GM18867 (cell line): ENCODE data around the gene GSAP.

Source experiments
- ATAC-seq: cut with Tn5 transposase; IDR thresholded peaks from one replicate; pipeline ENCODE4 v1.9.1; 2021; ENCODE audit warnings: mild to moderate bottlenecking, moderate library complexity; ENCODE audit not compliant: unreplicated experiment

GSAP gene

DNA sequence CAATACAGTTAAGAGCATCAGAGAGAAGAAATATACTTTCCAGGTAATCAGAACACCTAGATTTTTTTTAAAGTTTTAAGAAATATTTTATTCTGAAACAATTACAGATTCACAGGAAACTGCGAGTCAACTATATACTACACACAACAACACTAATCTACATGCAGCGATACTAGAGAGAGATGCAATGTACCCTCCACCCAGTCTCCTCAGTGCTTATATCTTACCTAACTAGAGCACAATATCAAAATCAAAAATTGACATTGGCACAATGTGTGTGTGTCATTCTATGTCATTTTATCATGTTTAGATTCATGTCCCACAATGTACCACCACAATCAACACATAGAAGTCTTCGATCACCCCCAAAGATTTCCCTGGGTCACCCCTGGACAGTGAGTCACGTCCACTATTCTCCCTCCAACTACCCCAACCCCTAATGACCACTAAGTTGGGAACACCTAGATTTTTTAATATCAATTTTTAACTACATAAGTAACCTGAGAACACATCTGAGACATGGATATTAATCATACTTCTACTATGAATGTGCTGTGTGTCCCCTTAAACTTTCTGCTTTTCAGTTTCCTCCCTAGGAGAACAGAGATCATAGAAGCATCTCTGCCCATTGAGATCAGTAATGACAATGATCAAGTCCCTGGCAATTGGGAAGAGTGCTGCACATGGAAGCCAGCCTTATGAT lies 86.5 kb downstream of the GSAP start:
- ATAC-seq = peak; percentile 7

DNA sequence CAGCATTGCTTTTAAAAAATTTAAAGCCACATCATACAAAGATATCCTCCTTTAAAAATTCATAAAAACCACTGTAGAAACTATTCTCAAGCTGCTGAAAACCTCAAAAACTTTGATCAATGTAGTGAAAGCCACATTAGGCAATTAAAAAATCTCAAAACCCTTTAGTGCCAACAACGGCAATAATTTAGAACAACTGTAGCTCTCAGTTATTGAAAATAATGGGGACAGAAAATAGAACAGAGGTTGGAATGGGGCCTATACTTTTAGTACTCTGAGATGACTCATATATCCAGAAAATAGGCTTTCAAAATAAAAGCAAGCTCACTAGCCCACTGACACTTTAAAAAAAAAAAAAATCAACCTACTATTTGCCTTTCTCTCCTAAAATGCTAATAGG lies 87.5 kb downstream of the GSAP start:
- ATAC-seq = no peak

DNA sequence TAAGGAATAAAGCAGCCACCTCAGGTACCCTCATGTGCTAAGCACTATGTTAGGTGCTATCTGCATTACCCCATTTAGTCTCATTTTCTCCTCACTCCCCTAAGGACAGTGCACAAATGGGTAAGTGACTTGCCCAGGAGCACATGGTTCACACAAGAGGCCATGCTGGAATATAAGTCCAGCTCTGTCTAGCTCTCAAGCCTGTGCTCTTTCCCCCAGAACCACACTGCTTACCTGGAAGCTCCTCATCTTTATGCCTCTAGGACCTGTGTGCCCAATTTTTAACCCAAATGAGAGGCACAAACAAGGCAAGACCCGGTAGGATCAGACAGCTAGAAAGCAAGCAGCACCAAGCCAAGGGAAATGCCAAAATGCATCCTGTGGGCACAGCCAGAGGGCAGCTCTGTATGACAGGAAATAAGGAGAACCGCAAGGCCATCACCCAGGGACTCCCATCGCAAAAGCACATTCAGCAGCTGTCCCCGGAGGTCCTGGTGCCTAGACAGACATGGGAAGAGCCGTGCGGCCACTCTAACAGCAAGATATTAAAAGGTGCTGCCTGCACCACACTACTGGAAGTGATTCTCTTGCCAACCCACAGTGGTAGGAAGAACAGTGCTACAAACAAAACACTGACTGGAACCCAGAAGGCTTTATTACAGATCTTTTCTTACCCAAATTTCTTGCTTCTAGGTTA lies 88.1 kb downstream of the GSAP start:
- no peak for ATAC-seq

DNA sequence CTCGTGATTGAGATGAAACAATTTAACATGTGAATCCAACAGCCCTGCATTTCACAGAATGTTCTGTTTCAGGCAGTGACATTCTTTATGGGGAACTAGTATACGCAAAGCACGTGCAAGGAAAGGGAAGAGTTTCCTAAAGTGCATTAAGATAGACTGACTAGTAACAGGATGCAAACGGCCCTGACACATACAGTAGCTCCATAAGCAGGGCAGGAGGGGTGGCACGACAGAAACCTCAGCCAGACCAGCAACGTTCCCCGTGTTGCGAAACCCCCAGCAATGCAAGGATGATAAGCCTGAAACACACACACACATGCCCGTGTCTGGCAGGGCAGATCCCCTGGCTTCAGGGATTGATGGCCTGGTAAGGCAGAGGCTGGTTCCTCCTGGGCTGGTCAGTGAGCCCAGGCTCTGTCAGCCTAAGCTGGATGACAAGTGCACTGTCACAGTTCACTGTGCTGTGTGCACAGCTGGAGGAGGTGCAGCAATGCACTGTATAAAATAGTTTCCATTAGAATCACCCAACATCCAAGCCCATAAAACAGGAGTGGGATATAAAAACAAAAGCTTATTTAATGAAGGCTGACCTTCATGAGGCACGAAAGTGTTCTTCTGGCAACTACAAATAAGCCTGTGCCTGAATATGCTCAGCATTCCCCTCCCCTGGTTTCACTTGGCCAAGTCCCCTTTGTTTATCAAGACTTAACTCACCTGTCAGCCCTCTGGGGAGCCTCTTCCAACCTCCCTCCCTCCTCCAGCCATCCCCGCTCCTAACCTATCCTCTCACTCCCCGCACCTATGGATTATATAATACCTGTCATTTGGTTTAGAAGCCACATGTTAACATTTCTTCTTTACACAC lies 88.8 kb downstream of the GSAP start:
- ATAC-seq = no peak

DNA sequence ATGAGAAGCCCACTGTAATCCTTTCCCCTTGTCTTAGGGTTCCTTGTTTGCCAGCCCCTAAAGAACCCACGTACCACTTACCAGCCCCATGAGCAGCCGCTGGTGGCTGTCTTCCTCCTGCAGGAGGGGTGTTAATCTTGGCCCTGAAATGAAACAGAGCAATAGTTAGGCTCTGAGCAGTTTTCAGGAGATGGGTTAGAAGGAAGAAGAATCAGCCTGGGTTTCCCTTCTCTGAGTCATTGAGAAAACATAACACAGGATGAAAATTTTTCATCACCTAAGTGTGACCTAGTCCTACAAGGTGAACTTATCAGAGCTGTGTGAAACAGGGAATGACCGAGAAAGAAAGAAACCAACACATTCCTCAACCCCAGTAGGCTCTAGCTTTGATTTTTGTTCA lies 90.0 kb downstream of the GSAP start:
- ATAC-seq = no peak

DNA sequence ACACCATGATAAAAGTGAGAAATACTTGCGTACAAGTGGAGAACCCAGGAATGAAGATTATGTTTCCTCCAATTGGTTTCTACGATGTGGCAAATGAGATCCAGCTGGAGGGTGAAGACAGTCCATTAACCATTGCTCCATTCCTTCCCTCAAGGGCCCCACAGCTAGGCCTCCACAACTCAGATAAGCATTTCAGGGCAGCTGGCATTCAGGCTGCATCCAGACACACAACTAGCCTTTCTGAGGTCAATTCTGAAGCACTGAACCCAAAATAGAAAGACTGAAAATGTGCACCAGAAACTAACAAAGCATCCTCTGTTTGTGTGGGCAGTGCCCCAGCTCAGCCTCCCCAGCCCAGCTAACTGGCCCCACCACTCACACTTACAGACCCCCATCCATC lies 94.8 kb downstream of the GSAP start:
- ATAC-seq = no peak

DNA sequence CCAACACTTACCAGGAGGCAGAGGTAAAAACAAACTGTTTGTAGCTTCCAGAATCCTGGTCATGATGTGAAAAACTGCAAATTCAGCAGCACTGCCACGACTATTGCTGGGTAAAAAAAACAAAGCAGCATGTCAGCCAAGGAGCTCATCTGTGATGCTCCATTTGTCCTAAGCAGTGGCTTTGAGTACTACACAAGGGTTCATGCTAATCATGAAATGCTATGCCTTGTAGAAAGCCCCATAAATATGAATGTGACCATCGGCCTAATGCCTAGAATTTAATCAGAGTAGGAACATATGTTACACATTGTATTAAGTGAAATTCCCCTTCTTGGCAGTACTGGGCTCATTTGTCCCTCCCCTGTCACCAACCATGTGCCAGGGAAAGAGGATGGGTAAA lies 95.4 kb downstream of the GSAP start:
- ATAC-seq = no peak

DNA sequence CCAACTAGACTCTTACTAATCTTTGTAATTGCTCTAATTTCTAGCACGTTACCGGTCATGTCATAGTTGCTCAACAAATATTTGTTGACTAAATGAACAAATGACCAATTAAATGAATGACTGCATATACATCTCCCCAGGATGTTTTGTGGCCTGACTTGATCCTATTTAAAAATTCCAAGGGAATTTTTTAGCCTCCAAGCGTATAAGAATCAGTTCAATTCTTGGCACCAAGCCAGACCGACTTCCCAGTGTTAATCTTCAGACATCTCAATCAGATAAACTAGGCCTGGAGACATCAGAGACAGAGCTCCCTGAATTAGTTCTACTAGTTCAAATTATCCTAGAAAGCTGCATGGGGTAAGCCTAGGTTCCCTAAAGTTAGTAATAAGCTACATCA lies 96.0 kb downstream of the GSAP start:
- ATAC-seq = no peak

DNA sequence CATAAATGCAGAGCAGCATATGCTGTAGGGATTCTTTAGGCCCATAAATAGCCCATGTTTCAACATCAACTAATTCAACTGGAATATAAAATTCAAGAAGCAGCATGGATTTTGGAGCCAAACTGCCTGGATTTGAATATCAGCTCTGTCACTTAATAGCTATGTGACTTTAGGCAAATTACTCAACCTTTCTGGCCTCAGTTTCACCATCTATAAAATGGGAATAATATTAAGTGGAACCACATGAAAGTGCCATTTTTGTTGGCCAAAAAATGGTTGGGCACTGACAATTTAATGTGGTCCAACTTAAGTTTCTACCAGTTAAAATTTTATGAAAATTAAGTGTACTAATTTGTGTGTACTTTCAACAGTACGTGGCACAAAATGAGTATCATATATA lies 98.1 kb downstream of the GSAP start:
- ATAC-seq = no peak

DNA sequence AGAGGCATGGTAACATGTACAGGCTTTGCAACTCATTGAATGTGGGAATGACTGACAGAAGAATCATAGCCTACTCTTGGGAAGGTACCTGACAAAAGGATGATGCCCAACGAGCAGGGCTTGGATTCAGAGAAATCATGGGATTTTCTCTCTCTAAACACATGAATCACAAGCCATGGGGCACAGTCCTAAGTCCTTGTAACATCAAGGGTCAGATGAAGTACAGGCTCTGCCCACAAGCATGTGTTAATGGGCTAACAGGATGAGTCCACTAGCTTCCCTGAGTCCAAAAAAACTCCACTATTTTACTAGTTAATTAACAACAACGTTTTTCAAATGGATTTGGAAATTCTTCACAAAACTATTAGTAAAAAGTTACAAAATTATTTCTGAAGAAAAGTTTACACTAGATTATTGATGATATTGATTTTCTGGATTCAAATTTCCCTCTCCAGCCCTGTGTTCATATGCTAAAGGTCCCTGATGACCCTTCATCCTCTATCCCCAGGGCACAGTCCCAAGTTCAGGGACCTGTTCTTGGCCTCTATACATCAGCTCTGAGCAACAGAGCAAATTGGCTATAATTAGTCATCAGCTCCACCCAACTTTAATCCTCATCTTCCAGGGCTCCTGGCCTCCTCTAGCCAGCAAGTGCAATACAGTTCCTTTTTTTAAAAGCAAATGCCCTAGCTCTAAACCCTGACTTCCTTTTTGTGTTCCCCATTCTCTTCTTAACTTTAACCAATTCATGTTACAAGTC lies 99.8 kb downstream of the GSAP start:
- no peak for ATAC-seq

DNA sequence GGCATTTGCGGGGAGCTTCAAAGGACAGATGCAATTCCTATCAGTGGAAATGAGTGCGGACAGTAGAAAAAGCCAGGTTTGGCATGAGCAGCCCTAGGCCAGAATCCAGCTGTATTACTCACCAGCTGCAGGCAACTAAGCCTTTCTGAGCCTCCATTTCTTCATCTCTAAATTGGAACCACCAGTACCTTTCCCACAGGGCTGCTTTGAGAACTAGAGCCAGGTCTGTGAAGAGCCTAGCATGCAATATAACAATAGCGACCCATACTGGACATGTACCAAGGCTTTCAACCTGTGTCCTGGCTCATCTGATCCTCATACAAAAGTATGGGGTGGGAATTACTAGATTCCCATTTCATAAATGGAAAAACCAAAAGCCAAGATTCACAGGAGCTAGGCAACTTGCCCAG lies 101.0 kb downstream of the GSAP start:
- ATAC-seq = no peak

DNA sequence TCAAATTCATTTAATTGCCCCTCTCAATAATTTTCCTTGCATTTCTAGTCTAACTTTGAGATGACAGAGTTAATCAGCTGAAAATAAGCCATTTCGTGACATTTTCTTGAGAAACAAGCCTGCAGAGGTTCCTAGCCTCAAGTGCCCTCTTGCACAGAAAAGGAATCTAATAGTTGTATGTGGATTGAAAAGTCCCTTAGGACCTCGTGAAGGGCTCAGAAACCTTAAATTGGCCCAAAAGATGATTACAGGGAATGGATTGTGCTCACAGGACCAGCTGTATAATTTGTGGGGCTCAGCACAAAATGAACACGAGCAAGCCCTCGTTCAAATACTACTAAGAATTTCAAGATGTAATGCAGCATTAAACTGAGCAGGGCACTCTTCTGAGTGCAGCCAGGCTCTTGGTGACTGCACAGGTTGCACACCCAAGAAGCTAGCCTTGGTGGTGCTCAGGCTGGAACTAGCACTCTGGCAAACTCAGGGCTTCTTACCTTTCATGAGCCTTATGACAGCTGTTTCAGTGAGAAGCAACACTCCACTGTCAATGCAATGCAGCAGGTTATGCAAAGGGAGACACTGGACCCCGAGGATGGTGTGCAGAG lies 102.2 kb downstream of the GSAP start:
- ATAC-seq = no peak

DNA sequence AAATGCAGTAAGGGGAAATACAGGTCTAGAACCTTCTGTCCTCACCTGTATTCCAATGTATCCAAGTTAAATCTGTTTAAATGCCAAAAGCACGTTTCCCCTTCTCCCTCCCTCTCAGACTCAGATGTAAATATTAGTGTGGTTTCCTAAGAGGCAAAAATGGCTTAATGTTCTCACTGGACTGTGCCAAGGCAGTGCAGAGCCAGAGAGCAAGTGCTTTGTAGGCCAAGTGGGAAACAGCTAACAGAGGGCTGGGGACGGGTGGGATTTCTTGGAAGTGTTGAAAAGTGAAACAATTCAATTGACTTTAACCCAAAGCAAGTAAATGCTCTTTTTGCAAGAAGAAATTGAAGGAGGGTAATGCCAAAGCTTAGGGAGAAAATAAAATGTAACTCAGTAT lies 103.1 kb downstream of the GSAP start:
- no peak for ATAC-seq

DNA sequence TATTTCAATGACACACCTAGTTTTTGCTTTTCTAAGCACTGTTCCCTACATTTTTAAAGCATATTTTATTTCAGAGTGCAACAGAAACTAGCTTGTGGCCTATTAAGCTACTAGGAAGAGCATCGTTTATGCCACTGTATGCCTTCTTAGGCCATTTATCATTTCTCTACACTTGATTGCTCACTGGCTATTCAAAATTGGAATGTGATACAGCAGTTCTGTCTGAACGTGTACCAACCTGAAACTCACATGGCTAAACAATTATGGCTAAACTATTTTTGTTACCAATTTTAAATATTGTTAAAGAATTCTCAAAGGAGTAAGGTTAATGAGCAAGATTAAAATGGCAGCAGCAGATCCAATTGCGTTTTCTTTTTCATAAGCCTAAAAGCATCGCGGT lies 105.2 kb downstream of the GSAP start:
- ATAC-seq = no peak

DNA sequence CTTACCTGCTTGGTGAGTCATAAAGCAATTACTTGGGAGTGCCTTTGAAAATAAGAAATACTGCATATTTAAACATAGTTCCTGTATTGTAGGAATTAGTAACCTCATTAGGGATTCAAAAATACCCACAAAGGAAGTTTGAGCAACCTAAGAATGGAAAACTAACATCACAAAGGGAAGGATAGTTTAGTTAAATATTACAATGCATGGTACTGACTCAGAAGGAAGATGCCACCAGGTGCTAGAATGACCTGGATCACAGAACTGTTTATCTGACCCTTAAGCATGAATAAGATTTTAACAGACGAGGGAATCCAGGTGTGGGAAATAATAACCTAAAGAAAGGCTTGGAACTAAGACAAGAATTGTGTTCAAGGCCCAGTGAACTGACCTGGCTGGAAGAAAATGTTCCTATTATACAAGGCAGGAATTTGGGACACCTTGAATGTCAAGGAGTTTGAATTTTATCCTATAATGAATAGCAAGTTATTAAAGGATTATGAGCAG lies 106.4 kb downstream of the GSAP start:
- no peak for ATAC-seq

DNA sequence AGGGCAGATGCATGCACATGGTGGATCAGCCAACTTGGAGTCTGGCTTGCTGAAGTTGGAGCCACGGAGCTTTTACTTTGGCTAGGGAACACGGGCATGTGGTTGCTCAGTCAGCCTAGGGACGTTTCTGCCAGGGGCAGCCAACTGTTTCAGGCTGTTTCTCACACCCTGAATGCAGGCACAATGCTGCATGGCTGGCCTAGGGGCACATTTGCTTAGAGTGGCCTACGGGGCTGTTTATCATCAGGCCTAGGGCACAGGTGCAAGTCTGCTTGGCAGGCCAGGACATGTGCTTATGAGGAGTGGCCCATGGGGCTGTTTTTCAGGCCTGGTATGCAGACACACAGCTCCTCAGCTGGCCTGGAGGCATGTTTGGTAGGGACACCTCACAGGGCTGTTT lies 107.4 kb downstream of the GSAP start:
- ATAC-seq = no peak

DNA sequence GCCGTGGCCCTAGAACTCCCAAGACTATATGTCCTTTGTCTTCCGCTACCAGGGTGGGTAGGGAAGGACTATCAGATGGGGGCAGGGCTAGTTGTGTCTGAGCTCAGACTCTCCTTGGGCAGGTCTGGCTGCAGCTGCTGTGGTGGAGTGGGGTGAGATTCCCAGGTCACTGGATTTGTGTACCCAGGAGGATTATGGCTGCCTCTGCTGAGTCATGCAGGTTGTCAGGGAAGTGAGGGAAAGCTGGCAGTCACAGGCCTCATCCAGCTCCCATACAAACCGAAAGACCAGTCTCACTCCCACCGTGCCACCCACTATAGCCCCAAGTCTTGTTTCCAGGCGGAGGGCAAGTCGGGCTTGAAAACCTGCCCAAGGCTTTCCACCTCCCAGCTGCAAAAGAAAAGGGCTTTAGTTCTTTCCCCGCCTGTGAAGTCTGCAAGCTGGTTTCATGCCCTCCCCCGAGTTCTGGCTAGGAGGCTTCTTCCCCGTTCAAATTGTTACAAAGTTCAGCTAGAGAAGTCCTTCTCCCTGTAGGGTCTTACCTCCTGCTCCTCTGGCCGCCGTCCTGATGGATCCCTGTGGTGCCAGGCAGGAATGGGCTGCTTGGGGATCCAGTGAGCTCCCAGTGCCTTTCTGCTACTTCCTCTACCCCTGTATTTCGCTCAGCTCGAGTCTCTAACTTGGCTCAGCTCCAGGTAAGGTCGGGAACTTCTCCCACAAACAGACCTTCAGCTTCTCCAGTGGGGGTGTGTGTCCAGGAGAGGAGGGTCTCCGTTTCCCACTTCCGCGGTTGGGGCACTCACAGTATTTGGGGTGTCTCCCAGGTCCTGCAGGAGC lies 109.7 kb downstream of the GSAP start:
- ATAC-seq = no peak

DNA sequence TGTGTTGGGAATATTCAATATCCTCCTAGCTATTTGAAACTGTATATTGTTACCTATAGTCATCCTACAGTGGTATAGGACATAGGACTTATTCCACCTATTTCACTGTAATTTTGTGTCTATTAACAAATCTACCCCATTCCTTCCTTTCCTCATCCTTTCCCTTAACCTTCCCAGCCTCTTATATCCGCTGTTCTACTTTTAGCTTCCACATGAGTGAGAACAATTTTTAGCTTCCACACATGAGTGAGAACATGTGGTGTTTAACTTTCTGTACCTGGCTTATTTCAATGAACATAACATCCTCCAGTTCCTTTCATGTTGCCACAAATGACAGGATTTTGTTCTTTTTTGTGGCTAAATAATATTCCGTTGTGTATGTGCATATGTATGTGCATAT lies 120.6 kb downstream of the GSAP start:
- no peak for ATAC-seq

DNA sequence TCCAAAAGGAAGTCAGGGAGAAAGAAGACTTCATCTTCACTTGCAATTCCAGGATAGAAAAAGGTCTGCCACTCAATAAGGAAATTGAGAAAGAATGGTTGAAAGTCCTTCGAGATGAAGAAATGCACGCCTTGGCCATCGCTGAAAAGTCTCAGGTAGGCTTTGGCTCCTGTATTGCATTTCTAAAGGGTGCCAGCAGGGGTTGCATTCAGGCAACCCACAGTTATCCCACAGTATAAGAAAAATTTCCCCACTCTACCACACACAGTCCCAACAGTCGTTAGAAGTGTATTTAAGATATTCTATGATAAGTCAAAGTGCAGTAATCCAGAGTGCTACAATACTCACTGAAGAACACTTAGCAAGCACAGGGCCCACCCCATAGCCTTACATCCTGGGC lies 123.1 kb downstream of the GSAP start:
- ATAC-seq = no peak

DNA sequence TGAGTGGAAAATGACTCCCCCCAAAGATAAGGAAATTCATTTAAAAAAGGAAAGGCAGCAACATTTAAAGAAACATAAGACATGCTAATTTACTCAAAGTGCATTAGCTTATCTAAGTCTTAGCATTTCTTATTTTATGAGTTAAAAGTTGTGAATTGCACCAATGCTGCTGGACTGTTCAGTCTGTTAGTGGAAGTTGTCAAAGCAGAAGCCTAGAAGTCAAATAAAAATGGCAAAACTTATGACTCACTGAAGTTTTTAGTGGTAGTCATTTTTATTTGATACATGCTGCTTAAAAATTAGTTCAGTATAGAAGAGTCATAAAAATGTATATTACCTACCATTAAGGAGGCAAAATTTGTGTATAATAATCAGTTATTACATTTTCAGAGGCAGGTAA lies 125.7 kb downstream of the GSAP start:
- ATAC-seq = no peak
